EL (cell line): ENCODE results near the gene PAM.
"Not testable (repeated sequence)": the region's sequence is repeated elsewhere in the genome, so short reads cannot be mapped to it uniquely, and the experiment has no call there.

ENCODE experiments used
- DNase-seq: peaks from one replicate; pipeline ENCODE4 v3.0.0-alpha.2; 2016

The PAM gene

DNA sequence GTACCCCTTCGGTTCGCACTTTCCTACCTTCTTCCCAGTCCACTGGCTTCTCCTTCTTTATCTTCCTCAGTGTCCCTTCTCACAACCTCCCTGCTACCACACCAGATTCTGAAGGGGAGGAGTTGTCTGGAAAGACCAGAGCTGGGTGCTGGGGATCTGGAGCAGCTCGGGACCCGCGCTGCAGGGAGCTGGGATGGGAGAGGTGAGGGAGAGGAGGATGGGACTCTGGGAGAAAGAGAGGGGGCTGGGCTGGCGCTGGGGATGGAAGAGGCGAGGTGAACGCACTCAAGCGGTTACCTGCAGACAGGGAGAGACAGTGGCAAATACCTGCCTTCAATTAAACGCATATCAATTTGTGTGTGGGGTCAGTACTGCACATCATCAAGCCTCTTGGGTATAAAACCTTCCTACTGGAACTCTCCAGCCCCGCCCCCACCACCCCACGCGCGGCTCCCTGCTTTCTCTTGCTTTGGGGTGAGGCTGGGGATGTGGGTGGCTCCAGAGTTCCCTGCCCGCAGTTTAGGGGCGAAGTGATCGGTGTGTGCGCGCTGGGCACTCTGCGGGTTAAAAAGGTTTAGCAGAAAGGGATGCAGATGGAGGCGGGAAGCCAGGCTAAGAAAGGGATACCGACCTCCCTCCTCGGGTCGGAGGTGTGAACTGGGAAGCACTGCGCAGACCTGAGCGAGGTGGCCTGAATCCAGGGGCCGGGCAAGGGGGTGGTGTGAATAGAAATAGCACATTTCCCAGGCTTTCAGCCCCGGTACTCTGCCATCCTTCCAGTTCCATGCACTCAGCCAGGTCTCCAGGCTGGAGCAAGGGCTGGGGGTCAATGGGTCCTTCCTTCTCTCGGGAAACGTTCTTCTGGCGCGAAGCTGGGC lies 977 bp upstream of the PAM start:
- no peak for DNase-seq

DNA sequence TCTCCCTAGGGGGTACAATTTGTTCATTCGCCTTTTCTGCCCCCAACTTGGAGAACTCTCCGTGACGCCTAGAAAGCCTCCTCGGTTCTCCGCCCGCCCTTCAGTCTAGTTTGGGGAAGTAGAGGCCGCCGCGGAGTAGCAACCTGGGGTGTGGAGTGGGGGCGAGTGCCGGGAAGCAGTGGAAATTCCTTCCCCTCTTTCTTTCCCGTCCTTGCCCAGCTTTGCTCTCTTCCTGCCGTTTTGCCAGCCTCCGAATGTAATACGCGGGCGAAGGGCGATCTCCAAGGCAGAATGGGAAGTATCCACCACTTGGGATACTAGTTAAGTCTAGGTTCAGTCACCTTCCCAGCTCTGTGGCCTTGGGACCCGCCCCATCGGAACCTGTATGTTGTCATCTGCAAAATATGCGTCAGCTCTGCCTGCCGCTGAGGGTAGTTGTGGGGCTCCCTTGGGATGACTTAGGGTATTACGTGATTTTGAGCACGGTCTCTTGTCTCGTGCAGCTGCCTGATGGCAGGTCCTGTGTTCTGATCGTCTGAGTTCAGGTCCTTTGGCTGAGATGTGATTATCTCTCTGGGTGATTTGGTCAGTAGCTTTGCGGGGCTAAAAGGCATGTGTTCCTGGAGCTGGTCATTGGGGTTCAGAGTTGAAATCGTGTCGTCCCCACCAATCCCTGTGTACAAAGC lies 724 bp downstream of the PAM start:
- DNase-seq: peak; percentile 96

DNA sequence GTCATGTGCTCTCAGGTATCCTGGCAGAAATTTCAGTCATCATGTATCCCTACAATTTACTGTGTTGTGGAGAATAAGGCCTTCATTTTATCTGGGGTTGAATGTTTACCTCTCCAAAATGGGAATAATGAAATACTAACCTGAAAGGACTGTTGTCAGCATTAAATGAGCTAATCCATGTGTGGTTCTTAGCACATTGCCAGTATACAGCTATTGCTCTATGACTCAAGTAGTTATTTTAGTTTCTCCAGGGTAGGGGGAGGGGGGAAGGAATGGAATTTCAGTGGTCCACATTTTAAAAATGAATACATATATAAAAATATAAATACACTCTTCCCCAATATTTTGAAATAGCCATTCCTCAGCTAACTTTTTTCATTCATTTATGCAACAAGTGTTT lies 3.5 kb downstream of the PAM start:
- DNase-seq: peak; percentile 39

DNA sequence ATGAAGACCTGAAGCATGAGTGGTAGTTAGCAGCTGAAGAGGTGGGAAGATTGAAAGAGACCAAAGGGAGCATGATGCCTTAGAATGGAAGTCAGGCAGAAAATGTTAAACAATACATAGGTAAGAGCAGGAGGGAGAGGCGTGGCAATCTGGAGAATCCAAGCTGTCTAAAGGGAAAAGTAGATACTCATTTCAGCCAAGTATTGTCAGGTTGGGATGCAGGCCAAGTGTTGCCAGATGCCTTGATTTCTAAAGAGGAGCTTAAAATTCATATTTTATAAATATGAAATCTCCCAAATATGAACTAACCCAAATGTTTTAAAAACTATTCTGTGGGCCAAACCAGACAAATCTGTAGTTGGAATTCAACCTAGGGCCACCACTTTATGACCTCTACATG lies 4.2 kb downstream of the PAM start:
- DNase-seq: no peak

DNA sequence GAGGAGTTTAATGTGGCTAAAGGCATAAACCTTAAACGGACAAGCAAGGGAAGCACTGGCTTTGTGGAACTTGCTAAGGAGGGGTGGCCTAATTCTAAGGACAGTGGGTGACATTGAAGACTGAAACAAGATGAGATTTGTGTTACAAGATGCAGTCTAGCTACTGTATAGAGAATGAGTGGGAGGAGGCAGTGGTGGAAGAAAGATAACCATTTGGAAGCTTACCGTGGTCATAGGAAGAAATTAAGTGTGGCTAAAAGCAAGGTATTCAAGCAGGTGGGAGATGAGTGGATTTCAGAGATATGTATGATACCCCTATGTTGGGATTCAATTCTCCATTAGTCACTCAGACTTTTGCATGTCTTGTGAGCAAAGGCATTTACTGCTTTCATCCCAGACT lies 4.6 kb downstream of the PAM start:
- no peak for DNase-seq

DNA sequence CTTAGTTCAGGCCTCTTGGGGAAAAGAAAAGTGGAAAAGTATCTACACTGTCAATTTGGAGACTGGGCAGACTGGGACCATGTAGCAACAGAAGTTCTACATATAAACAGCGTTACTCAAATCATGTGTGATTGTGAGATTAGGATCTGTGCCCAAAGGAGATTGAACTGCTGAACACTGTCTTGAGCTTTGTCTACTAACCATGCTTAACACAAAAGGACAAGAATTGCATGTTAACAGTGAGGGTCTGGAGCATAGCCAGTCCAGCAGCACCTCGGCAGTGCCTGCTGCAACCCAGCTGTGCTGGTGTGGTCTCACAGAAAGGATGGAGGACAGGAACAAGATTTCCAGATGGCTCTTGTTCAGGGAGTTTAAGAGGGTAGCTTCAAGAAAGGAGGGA lies 5.7 kb downstream of the PAM start:
- DNase-seq: no peak

GRCh38 chr5:102762095-102762534 lies 7.0 kb downstream of the PAM start:
- peak; percentile 66 for DNase-seq

GRCh38 chr5:102762562-102763227 lies 7.6 kb downstream of the PAM start:
- DNase-seq: no peak

DNA sequence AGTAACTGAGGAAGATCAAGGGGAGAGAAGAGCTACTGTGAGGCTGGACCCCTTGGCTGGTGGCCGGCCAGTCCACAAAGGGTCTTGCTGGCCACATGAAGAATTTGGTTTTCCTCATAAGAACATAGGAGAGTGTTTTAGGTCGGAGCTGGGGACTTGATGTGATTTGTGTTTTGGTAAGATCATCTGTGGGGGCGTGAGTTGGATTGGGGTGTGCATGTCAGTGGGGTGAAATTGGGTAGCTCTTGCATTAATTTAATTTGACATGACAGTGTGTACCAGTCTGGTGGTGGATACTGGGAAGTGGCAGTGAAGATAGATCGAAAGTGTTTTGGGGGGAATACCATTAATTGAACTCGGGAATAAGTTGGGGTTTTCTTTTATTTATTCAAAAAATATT lies 8.6 kb downstream of the PAM start:
- no peak for DNase-seq

DNA sequence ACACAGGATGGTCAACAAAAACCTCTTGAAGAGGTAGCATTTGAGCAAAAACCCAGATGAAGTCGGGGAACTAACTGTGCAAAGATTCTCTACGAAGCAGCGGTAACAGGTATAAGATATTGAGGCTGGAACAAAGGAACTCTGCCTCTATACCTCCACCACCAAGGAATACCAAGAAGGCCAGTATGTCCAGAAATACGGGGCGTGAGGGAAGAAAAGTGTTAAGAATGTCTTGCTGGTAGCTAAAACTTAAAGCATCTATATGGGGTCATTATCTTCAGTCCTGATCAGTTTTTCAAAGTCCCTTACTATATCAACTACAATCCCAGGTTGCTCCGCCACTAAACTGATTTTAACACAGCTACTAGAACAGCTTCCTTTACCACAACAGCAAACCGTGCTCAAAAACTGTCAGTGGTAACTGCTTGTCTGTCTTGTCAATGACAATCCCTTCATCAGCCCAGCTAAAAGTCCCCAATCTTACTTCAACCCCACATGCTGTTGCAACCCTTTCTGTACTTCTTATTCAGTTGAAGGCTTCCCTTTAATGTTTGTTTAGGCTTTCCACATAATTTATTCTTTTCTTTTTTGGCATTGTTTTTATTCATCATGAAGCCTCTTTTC lies 9.4 kb downstream of the PAM start:
- no peak for DNase-seq

DNA sequence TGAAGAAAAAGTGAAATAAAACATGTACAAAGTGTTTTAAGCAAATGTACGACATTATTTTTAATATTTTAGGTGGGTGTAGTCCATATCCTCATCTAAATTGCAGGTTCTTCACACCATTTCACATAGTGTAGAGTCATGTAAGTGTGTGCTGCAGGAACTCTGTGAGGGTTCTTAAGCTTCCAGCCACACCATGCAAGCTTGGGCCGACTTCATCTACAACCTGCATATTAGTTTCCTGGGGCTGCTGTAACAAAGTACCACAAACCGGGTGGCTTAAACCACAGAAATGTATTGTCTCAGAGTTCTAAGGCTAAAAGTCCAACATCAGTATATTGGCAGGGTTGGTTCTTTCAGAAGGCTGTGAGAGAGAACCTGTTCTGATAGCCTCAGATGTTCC lies 10.2 kb downstream of the PAM start:
- no peak for DNase-seq

DNA sequence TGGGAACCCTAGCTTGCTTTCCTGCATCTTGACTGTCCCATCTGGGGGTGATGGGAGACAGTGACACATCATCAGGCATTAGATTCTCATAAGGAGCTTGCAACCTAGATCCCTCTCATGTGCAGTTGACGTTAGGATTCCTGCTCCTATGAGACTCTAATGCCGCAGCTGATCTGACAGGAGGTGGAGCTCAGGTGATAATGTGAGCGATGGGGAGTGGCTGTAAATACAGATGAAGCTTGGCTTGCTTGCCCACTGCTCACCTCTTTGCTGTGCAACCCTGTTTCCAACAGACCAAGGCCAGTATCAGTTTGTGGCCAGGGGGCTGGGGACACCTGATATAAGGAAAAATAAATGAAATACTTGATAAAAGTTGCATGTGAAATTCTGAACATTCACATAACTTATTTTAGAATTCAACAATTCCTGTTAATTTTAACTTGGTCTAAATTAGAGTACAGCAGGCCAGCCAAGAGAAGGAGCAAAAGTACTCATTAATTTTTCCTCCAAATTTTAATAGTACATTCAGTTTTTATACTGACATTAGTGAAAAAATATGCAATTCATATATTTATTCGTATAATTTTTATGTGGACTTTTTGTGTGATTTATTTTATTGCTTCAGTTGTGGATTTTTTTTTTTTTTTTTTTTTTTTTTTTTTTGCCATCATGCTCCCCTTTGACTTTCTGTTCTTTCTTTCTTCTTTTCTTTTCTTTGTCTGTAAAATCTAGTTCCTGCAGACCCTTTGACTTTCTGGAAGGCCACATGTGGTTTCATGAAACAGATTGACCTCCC lies 11.4 kb downstream of the PAM start:
- no peak for DNase-seq

- no peak for DNase-seq
These were observed 12.8 kb downstream of the PAM start for GRCh38 chr5:102767862-102768261.

GRCh38 chr5:102770803-102771202 lies 15.7 kb downstream of the PAM start:
- DNase-seq: no peak

DNA sequence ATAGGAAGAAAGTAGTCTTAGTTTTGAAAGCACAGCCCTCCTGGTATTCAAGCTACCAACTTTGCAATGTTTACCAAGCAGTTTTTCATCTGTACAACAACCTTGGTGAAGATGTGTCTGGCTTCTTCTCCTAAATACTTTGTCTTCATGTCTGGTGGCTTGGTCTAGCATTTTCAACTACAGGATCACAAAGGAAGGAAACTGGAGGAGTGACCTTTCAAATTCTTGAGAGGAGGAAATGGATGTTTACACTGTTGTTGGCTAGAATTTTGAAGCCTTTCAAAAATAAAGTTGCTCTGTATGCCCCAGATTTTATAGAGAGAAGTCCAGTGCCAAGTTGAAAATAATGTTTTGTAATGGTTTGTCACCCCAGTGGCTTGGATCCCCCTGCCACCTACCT lies 16.3 kb downstream of the PAM start:
- no peak for DNase-seq

DNA sequence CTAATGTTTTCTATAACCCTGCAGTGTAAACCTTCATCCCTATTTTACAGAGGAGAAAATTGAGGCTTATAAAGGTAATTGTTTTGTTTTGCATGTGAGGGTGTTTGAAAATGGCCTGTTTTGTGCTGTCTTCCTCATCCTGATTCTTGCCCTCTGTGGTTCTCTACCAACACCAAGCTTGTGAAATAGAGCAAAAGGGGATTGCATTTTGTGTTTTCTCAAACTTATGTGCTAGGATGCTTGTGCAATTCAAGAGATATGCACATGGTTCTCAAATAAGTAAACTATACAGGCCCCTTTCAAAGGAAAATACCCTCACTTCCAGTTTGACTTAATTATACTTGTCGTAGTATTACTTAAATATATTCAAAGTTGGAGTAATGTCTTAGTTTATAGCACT lies 17.2 kb downstream of the PAM start:
- DNase-seq: no peak

DNA sequence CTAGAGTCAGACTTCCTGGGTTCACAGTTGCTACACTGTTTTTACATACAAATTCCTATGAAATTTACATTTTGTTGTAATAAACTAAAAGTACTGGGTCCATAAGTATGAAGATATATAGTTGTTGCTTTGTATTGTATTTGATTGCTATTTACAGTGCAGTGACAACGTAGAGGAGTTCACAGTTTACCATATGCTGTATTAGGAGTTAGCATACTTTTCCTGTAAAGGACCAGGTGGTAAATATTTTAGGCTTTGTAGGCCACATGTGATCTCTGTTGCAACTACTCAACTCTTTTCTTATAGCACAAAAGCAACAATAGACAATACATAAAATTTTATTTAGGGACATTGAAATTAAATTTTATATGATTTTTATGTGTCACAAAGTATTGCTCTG lies 18.0 kb downstream of the PAM start:
- DNase-seq: no peak

DNA sequence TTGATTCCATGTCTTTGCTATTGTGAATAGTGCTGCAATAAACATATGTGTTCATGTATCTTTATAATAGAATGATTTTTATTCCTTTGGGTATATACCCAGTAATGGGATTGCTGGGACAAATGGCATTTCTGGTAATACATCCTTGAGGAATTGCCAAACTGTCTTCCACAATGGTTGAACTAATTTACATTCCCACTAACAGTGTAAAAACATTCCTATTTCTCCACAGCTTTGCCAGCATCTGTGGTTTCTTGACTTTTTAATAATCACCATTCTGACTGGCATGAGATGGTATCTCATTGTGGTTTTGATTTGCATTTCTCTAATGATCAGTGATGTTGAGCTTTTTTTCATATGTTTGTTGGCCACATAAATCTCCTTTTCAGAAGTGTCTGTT lies 20.7 kb downstream of the PAM start:
- not testable (repeated sequence) for DNase-seq

- DNase-seq: no peak
These were observed 22.0 kb downstream of the PAM start for GRCh38 chr5:102777099-102777498.

DNA sequence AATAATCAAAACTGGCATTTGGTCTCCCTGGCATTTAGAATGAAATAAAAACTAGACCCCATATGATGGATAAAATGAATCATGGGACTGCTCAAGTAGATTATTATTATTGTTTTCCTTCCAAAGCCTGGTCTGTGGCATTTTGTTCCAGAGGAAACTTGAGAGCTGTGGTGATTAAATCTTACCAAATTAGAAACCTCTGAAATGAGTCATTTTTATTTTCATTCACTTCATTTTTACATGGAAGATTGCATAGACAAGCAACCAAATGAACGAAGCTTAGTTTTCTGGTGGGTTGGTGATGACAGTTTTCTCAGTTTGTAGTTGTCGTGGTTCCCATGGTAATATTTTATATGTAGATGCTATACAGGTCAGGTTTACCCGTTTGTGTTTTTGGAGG lies 23.4 kb downstream of the PAM start:
- peak; percentile 71 for DNase-seq

DNA sequence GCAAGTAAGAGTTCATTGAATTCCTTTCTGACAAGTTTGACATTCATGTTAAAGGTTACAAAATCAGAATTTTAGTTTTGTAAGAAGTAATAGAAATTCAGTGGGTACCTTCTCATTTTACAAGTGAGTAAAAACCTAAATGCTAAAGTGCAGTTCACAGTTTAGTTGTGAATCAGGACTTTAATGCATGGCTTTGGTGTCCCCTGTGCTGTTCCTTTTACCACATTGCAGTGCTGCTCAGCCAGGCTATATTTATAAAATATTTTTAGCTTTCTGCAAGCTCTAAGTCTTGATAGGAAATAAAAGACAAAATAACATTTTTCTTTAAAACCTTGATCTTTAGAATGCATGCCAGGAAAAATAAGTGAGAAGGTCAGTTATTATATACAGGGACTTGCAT lies 26.3 kb downstream of the PAM start:
- no peak for DNase-seq

- no peak for DNase-seq
These were observed 26.7 kb downstream of the PAM start for GRCh38 chr5:102781786-102782185.
